Measurements from ENCODE around the gene PRADC1. TPM values are rescaled to one million over a fixed set of nuclear protein-coding genes. Genes with fewer than 3 reads are reported as not detected.

The PRADC1 gene
- polyA plus RNA-seq, 6 donors from 2014 or later = 9.5 to 19.1 (median 10.6) TPM

- peaks cover 35 to 44% (median 36%) of the 10 kb centered on the region in 3 donors for H3K4me1 Mint-ChIP-seq
- H3K4me3 Mint-ChIP-seq = no peak overlapping the region
- no peaks in the 10 kb centered on the region for H3K36me3 Mint-ChIP-seq
- ATAC-seq (ENCODE audit: low read depth in 2 of 2) (no peak), DNase-seq (no peak)
- no peaks in the 10 kb centered on the region for H3K9me3 Mint-ChIP-seq
- no peaks in the 10 kb centered on the region for H3K27me3 Mint-ChIP-seq
- H3K27ac Mint-ChIP-seq = no peak overlapping the region
Measured at GRCh38 chr2:73238976-73239375, 5.9 kb upstream of the PRADC1 start.

- H3K27ac Mint-ChIP-seq = peak overlapping the region in 1 of 6 donors; percentile 37
- peak overlapping the region in 2 of 8 donors; percentile 20 to 61 for H3K4me3 Mint-ChIP-seq
- peaks cover 36 to 47% (median 37%) of the 10 kb centered on the region in 3 donors for H3K4me1 Mint-ChIP-seq
- no peak for DNase-seq
- H3K27me3 Mint-ChIP-seq = no peaks in the 10 kb centered on the region
- no peak for ATAC-seq (ENCODE audit: low read depth in 2 of 2)
- H3K9me3 Mint-ChIP-seq = no peaks in the 10 kb centered on the region
- no peaks in the 10 kb centered on the region for H3K36me3 Mint-ChIP-seq
Measured at GRCh38 chr2:73238149-73238548, 5.1 kb upstream of the PRADC1 start.

GRCh38 chr2:73237168-73237567, 4.1 kb upstream of the PRADC1 start:
- no peaks in the 10 kb centered on the region for H3K36me3 Mint-ChIP-seq
- ATAC-seq (ENCODE audit: low read depth in 2 of 2) = no peak
- H3K4me3 Mint-ChIP-seq = peak overlapping the region in 2 of 8 donors; percentile 35 to 94
- no peaks in the 10 kb centered on the region for H3K27me3 Mint-ChIP-seq
- peaks cover 40 to 55% (median 41%) of the 10 kb centered on the region in 3 donors for H3K4me1 Mint-ChIP-seq
- DNase-seq = no peak
- peak overlapping the region in 2 of 6 donors; percentile 6 to 12 for H3K27ac Mint-ChIP-seq
- no peaks in the 10 kb centered on the region for H3K9me3 Mint-ChIP-seq

- Mint-ChIP-seq H3K27me3 (no peaks in the 10 kb centered on the region), H3K27ac (peak overlapping the region; percentile 8 to 97 (median 88)), H3K4me3 (peak overlapping the region; percentile 91 to 100 (median 98)), H3K4me1 (peaks cover 40 to 55% (median 41%) of the 10 kb centered on the region in 3 donors), H3K9me3 (no peaks in the 10 kb centered on the region), H3K36me3 (no peaks in the 10 kb centered on the region)
- ATAC-seq (ENCODE audit: low read depth in 2 of 2) = no peak
- DNase-seq = no peak
Measured at GRCh38 chr2:73235315-73236028, 2.4 kb upstream of the PRADC1 start.

GRCh38 chr2:73233932-73234832, 1.1 kb upstream of the PRADC1 start, which contains the start of gene CCT7:
Gene CCT7, plus strand, starts transcription at chr2:73234308. Its CDS starts 71 bp downstream, at chr2:73234379.
- Mint-ChIP-seq H3K27me3 (no peaks in the 10 kb centered on the region), H3K4me3 (peak within 1 kb of the TSS; percentile 91 to 100 (median 98)), H3K27ac (peak within 1 kb of the TSS; percentile 91 to 97 (median 97)), H3K9me3 (no peaks in the 10 kb centered on the region), H3K36me3 (no peaks in the 10 kb centered on the region), H3K4me1 (peaks cover 38 to 55% (median 41%) of the 10 kb centered on the region in 3 donors)
- DNase-seq = peak; percentile 89
- ATAC-seq (ENCODE audit: low read depth in 2 of 2) = peak; percentile 72

- ATAC-seq (ENCODE audit: low read depth in 2 of 2) (no peak), DNase-seq (no peak)
- Mint-ChIP-seq H3K4me1 (peaks cover 32 to 47% (median 34%) of the 10 kb centered on the region in 3 donors), H3K9me3 (no peaks in the 10 kb centered on the region), H3K27me3 (no peaks in the 10 kb centered on the region), H3K4me3 (peak overlapping the region; percentile 91 to 100 (median 98)), H3K36me3 (no peaks in the 10 kb centered on the region), H3K27ac (peak overlapping the region in 4 of 6 donors; percentile 10 to 97 (median 79))
Measured at GRCh38 chr2:73232403-73233153, 461 bp downstream of the PRADC1 start.

GRCh38 chr2:73228631-73229030, 4.4 kb downstream of the PRADC1 start:
- no peaks in the 10 kb centered on the region for H3K27me3 Mint-ChIP-seq
- peak overlapping the region in 1 of 8 donors; percentile 36 for H3K4me3 Mint-ChIP-seq
- H3K4me1 Mint-ChIP-seq = peaks cover 4 to 8% (median 4%) of the 10 kb centered on the region in 3 donors
- DNase-seq = no peak
- H3K27ac Mint-ChIP-seq = peak overlapping the region in 1 of 6 donors; percentile 43
- ATAC-seq (ENCODE audit: low read depth in 2 of 2) = no peak
- H3K36me3 Mint-ChIP-seq = no peaks in the 10 kb centered on the region
- H3K9me3 Mint-ChIP-seq = no peaks in the 10 kb centered on the region

- no peak for DNase-seq
- Mint-ChIP-seq H3K9me3 (no peaks in the 10 kb centered on the region), H3K4me3 (no peak overlapping the region), H3K27ac (no peak overlapping the region), H3K27me3 (no peaks in the 10 kb centered on the region), H3K36me3 (peaks cover 0 to 6% of the 10 kb centered on the region in 2 donors), H3K4me1 (no peaks in the 10 kb centered on the region)
- ATAC-seq (ENCODE audit: low read depth in 2 of 2) = no peak
Measured at GRCh38 chr2:73227086-73227485, 6.0 kb downstream of the PRADC1 start.

- DNase-seq (no peak), ATAC-seq (ENCODE audit: low read depth in 2 of 2) (no peak)
- Mint-ChIP-seq H3K27me3 (no peaks in the 10 kb centered on the region), H3K4me3 (no peak overlapping the region), H3K9me3 (no peaks in the 10 kb centered on the region), H3K4me1 (no peaks in the 10 kb centered on the region), H3K27ac (peak overlapping the region in 2 of 6 donors; percentile 26 to 32), H3K36me3 (peaks cover 5 to 18% of the 10 kb centered on the region in 2 donors)
Measured at GRCh38 chr2:73225513-73226360, 7.3 kb downstream of the PRADC1 start.

GRCh38 chr2:73223821-73224220, 9.2 kb downstream of the PRADC1 start:
- H3K4me3 Mint-ChIP-seq = no peak overlapping the region
- H3K27ac Mint-ChIP-seq = no peak overlapping the region
- H3K36me3 Mint-ChIP-seq = peaks cover 9 to 21% of the 10 kb centered on the region in 2 donors

GRCh38 chr2:73218298-73218697, 14.7 kb downstream of the PRADC1 start:
- Mint-ChIP-seq H3K4me1 (peaks cover 21 to 36% (median 31%) of the 10 kb centered on the region in 3 donors), H3K27me3 (no peaks in the 10 kb centered on the region), H3K27ac (no peak overlapping the region), H3K36me3 (peaks cover 9 to 21% of the 10 kb centered on the region in 2 donors), H3K9me3 (no peaks in the 10 kb centered on the region), H3K4me3 (peak overlapping the region in 1 of 8 donors; percentile 16)
- ATAC-seq (ENCODE audit: low read depth in 2 of 2) (no peak), DNase-seq (no peak)

More at GRCh38 chr2:73223821-73224220, 9.2 kb downstream of the PRADC1 start:
- H3K27me3 Mint-ChIP-seq = no peaks in the 10 kb centered on the region
- ATAC-seq (ENCODE audit: low read depth in 2 of 2) (no peak), DNase-seq (no peak)
- peaks cover 0 to 10% (median 0%) of the 10 kb centered on the region in 3 donors for H3K4me1 Mint-ChIP-seq
- H3K9me3 Mint-ChIP-seq = no peaks in the 10 kb centered on the region

GRCh38 chr2:73217826-73218225, 15.2 kb downstream of the PRADC1 start:
- no peak overlapping the region for H3K27ac Mint-ChIP-seq
- DNase-seq (no peak), ATAC-seq (ENCODE audit: low read depth in 2 of 2) (no peak)
- peaks cover 22 to 37% (median 36%) of the 10 kb centered on the region in 3 donors for H3K4me1 Mint-ChIP-seq
- H3K4me3 Mint-ChIP-seq = peak overlapping the region in 1 of 8 donors; percentile 16
- no peaks in the 10 kb centered on the region for H3K27me3 Mint-ChIP-seq
- H3K9me3 Mint-ChIP-seq = no peaks in the 10 kb centered on the region
- peaks cover 9 to 21% of the 10 kb centered on the region in 2 donors for H3K36me3 Mint-ChIP-seq

Measured in naive B cell (primary cell).